Brain microvascular endothelial cell (primary cell): ENCODE results near the gene CCDC137.

Experiments used
- DNase-seq: peaks from one replicate; pipeline ENCODE4 v3.0.0-alpha.2; 2020
- H3K27ac ChIP-seq: fragments of 250-450 bp; sonication (Bioruptor Pico); 2 replicates; pipeline ENCODE4 v1.5.1; 2020; ENCODE audit warnings: mild to moderate bottlenecking, moderate library complexity
- H3K27me3 ChIP-seq: fragments of 250-450 bp; sonication (Bioruptor Pico); replicated peaks from 2 replicates; pipeline ENCODE4 v1.5.1; 2020; ENCODE audit warnings: mild to moderate bottlenecking
- H3K36me3 ChIP-seq: fragments of 250-450 bp; sonication (Bioruptor Pico); replicated peaks from 2 replicates; pipeline ENCODE4 v1.5.1; 2020; ENCODE audit warnings: mild to moderate bottlenecking
- H3K4me3 ChIP-seq: 2 replicates; pipeline ENCODE4 v1.5.1; 2011; ENCODE audit warnings: low read depth, mild to moderate bottlenecking, control low read depth, low read length, moderate library complexity
- in situ Hi-C: cut with HindIII; loops from 2 replicates; pipeline ENCODE4 v1.10.0; 2017; ENCODE audit warnings: low sequenced_read_pairs, low pct_ligation_motif_present
- TF ChIP-seq, protein P1 (sequence below): IDR thresholded peaks from 2 replicates; pipeline ENCODE4 v1.5.1; 2011; ENCODE audit warnings: low read depth, mild to moderate bottlenecking, moderate library complexity, low read length, control low read depth, inconsistent platforms; ENCODE audit errors: missing control alignments

The CCDC137 gene

DNA sequence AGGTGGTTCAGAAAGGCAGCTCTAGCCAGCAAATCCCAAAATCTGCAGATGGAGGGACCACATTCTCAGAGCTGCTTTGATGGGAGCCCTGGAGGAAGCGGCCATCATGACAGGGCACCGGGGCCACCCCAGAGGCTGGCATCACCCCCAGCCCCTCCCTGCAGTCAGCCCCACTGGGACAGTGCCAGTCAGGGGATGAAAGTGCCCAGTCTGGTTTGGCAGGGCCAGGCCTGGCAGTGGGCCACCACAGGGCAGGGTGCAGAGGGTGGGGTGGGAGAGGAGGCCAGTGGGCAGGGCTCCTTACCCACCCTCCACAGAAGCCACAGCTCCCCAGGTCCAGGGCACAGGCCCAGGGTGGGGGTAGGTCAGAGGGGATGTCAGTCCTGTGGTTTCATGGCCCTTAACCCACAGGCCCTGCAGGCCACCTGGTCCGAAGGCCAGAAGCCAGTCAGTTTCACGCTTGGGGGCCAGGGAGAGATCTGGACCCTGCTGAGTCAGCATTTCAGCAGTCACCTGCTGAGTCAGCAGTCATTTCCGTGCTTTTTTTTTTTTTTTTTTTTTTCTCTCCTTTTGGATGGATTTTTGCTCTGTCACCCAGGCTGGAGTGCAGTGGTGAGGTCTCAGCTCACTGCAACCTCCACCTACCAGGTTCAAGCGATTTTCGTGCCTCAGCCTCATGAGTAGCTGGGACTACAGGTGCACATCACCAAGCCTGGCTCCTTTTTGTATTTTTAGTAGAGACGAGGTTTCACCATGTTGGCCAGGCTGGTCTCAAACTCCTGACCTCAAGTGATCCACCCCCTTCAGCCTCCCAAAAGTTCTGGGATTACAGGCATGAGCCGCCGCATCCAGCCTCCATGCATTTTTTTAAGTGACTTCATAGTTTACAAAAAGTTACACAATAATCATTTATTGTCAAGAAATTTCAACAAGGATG is 55.9 kb downstream of the CCDC137 start:
- in situ Hi-C loops: no loop called here
- TF ChIP-seq, protein P1, sequence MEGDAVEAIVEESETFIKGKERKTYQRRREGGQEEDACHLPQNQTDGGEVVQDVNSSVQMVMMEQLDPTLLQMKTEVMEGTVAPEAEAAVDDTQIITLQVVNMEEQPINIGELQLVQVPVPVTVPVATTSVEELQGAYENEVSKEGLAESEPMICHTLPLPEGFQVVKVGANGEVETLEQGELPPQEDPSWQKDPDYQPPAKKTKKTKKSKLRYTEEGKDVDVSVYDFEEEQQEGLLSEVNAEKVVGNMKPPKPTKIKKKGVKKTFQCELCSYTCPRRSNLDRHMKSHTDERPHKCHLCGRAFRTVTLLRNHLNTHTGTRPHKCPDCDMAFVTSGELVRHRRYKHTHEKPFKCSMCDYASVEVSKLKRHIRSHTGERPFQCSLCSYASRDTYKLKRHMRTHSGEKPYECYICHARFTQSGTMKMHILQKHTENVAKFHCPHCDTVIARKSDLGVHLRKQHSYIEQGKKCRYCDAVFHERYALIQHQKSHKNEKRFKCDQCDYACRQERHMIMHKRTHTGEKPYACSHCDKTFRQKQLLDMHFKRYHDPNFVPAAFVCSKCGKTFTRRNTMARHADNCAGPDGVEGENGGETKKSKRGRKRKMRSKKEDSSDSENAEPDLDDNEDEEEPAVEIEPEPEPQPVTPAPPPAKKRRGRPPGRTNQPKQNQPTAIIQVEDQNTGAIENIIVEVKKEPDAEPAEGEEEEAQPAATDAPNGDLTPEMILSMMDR: no peak
- H3K36me3 ChIP-seq: no peaks in the 10 kb centered on the region
- no peak for DNase-seq
- H3K27me3 ChIP-seq: no peaks in the 10 kb centered on the region
- no peak overlapping the region for H3K27ac ChIP-seq
- H3K4me3 ChIP-seq: no peak overlapping the region
